Aorta (tissue), 5 donors: ENCODE results near the gene LYRM7. TPM values are rescaled to one million over a fixed set of nuclear protein-coding genes. Genes with fewer than 3 reads are reported as not detected.

Experiments used
- ATAC-seq: fragments of 200-7000 bp; cut with Tn5 transposase; one replicate; pipeline ENCODE4 v1.9.1; 2022; ENCODE audit warnings: moderate library complexity; ENCODE audit not compliant: low FRiP score
- DNase-seq, 2 donors: peaks; one replicate each; pipeline ENCODE4 v3.0.0-alpha.2; 2020
- H3K27ac ChIP-seq, 2 donors: one replicate each; pipeline ENCODE4 v1.5.1; 2013; ENCODE audit warnings: low read length in 2 of 2, mild to moderate bottlenecking in 2 of 2, moderate library complexity in 2 of 2, control low read depth in 1 of 2, inconsistent platforms in 1 of 2, low read depth in 1 of 2
- H3K27me3 ChIP-seq, 2 donors: one replicate each; pipeline ENCODE4 v1.6.1; 2013; ENCODE audit warnings: control low read depth in 1 of 2, low read length in 1 of 2, mild to moderate bottlenecking in 1 of 2, moderate library complexity in 1 of 2; ENCODE audit not compliant: insufficient read depth in 2 of 2, control insufficient read depth in 1 of 2
- H3K36me3 ChIP-seq, 2 donors: one replicate each; pipeline ENCODE4 v1.6.1; 2013; ENCODE audit warnings: control low read depth in 1 of 2, low read length in 1 of 2, mild to moderate bottlenecking in 1 of 2; ENCODE audit not compliant: insufficient read depth in 2 of 2, control insufficient read depth in 1 of 2
- H3K4me1 ChIP-seq, 2 donors: one replicate each; pipeline ENCODE4 v1.6.1; 2013; ENCODE audit warnings: low read length in 2 of 2, control low read depth in 1 of 2, mild to moderate bottlenecking in 1 of 2, moderate library complexity in 1 of 2; ENCODE audit not compliant: insufficient read depth in 2 of 2, control insufficient read depth in 1 of 2
- H3K4me3 ChIP-seq, 2 donors: one replicate each; pipeline ENCODE4 v1.5.1; 2013; ENCODE audit warnings: low read length in 2 of 2, control low read depth in 1 of 2, mild to moderate bottlenecking in 1 of 2
- H3K9me3 ChIP-seq: one replicate; pipeline ENCODE4 v1.6.1; 2013; ENCODE audit warnings: mild to moderate bottlenecking, low read length; ENCODE audit not compliant: control insufficient read depth
- WGBS, 2 donors: extraction: QIAGEN DNeasy Blood & Tissue Kit; methylation state at CpG; one replicate each; pipeline ENCODE4 v1.1.7; 2013; 5-methylcytosine and 5-hydroxymethylcytosine counted together
- intact Hi-C, 2 donors: fragments of 100-400 bp; cut with DNase I; formaldehyde crosslinking; loops; one replicate each; pipeline versions ENCODE4 v1.14.2 to v1.15.0; 2022
- polyA plus RNA-seq, 2 donors: library from polyadenylated mRNA; stranded (reverse); fragments of 200-250 nt; gene quantifications; one replicate each; pipeline ENCODE4 v1.2.3, GENCODE V29; 2013
- total RNA-seq, 2 donors: library from RNA; stranded (reverse); fragmentation: NEBNext Ultra II Directional; extraction: Animal tissue kit (Norgen Biotek cat#: 25700); gene quantifications; one replicate each; pipeline ENCODE4 v1.2.1, GENCODE V29; 2021
- donor health status: healthy with polysubstance abuse.
- donor health status: Bipolar disorder and iron deficiency.
- donor health status: DM: no; HTN: no; CAD: no.
- donor health status: DM: no; HTN: no; CAD: no.
- donor health status: DM: yes; HTN: yes; CAD: no.

The LYRM7 gene
- total and polyA plus RNA-seq, 4 donors: 4.5 to 12.0 (median 6.1) TPM

- 90 to 91% methylated on average over 7 of the region's 7 CpGs for WGBS, 2 donors
- H3K4me1 ChIP-seq: no peaks in the 10 kb centered on the region
- intact Hi-C loops: no loop called here
- DNase-seq (no peak), ATAC-seq (no peak)
- H3K27me3 ChIP-seq: no peaks in the 10 kb centered on the region
- H3K4me3 ChIP-seq: no peak overlapping the region
- H3K9me3 ChIP-seq: no peaks in the 10 kb centered on the region
- H3K36me3 ChIP-seq: no peaks in the 10 kb centered on the region
- H3K27ac ChIP-seq: no peak overlapping the region
These were observed 49.8 kb downstream of the LYRM7 start for GRCh38 chr5:131220566-131220965.

DNA sequence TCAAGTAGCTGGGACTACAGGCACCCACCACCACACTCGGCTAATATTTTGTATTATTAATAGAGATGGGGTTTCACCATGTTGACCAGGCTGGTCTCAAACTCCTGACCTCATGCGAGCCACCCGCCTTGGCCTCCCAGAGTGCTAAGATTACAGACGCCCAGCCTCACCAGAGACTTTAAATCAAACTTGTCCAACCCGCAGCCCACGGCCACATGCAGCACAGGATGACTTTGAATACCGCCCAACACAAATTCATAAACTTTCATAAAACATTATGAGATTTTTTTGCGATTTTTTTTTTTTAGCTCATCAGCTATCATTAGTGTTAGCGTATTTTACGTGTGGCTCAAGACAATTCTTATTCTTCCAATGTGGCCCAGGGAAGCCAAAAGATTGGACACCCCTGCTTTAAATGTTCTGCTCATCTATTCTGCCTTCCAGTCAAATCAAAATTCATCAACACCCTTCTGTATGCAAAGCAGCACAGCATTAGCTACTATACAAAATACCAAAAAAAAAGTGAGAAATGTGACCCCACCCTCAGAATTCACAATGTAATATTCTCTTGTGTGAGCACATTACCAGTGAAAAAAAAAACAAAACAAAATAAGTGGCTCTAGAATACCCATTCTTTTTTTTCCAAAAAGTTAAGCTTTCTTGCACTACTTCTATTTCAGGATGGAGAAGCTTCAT lies 50.4 kb downstream of the LYRM7 start:
- DNase-seq (no peak), ATAC-seq (no peak)
- no peaks in the 10 kb centered on the region for H3K4me1 ChIP-seq
- H3K27ac ChIP-seq: no peak overlapping the region
- H3K9me3 ChIP-seq: no peaks in the 10 kb centered on the region
- WGBS, 2 donors: 85 to 90% methylated on average over 10 of the region's 10 CpGs
- H3K36me3 ChIP-seq: no peaks in the 10 kb centered on the region
- no peak overlapping the region for H3K4me3 ChIP-seq
- intact Hi-C loops: no loop called here
- no peaks in the 10 kb centered on the region for H3K27me3 ChIP-seq

DNA sequence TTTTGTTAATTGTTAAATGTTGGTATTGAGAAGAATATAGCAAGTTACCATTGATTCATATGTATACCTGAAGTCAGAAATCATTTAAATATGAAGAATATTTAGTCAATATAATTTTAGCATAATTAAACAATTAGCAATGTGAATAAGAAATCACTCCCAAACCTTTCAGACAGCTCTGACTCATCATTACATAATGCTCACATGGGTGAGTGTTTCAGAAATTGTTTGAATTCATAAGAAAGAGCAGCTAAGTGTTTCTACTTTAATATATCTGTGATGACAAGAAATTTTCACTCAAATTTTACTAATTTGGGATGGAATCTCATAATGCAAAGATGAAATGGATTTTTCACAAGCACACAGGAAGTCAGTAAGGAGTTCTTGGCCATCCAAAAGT lies 51.1 kb downstream of the LYRM7 start:
- H3K9me3 ChIP-seq: no peaks in the 10 kb centered on the region
- no peak overlapping the region for H3K4me3 ChIP-seq
- no peaks in the 10 kb centered on the region for H3K27me3 ChIP-seq
- H3K27ac ChIP-seq: no peak overlapping the region
- DNase-seq: no peak
- no peak for ATAC-seq
- intact Hi-C loops: no loop called here
- H3K36me3 ChIP-seq: no peaks in the 10 kb centered on the region
- no peaks in the 10 kb centered on the region for H3K4me1 ChIP-seq

DNA sequence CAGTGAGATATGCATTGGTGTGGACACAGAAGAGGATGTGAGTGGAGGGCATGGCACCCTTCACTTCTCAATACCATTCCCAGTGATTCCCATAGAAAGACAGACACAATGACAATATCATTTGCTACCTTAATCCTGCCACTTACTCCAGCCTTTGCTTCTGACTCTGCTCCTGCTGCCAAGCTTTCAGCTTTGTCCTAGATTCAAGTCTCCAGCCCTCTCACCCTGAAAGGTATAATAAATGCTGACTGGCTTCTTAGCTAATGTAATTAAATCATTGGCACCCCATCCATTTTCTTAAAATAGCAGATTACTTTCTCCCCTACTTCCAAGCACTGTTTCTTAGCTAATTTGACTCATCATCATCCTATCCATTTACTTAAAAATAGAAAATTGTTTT lies 52.0 kb downstream of the LYRM7 start:
- Histone ChIP-seq H3K9me3 (no peaks in the 10 kb centered on the region), H3K27ac (no peak overlapping the region), H3K4me1 (no peaks in the 10 kb centered on the region), H3K4me3 (no peak overlapping the region), H3K27me3 (no peaks in the 10 kb centered on the region), H3K36me3 (no peaks in the 10 kb centered on the region)
- intact Hi-C loops: no loop called here
- no peak for ATAC-seq
- DNase-seq: no peak

DNA sequence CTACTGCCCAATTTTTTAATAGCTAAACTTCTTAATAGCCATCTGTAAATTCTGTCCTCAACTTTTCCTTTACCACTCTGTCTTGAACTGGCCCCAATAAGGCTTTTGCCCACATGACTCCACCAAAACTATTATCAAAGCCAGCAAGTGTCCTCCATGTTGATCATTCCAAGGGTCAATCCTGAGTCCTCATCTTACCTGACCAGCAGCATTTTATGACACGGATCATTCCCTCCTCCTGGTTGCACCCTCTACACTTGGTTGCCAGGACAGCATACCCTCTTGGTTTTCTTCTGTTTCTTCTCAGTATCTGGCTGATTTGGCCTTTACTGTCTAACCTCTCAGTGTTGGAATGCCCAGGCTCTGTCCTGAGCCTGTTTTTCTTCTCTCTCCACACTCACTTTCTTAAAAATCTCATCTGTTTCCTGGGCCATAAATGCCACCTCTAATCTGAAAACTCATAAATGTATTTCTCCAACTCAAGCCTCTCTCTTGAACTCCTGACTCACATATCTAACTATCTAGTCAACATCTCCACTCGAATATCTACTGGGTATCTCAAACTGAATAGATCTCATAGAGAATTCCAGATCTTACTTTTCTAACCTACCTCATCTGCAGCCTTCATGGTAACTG lies 53.1 kb downstream of the LYRM7 start:
- Histone ChIP-seq H3K36me3 (no peaks in the 10 kb centered on the region), H3K9me3 (no peaks in the 10 kb centered on the region), H3K27ac (no peak overlapping the region), H3K27me3 (no peaks in the 10 kb centered on the region), H3K4me1 (no peaks in the 10 kb centered on the region), H3K4me3 (no peak overlapping the region)
- no peak for DNase-seq
- intact Hi-C loops: no loop called here
- 86 to 91% methylated on average over 2 of the region's 2 CpGs for WGBS, 2 donors
- ATAC-seq: no peak

DNA sequence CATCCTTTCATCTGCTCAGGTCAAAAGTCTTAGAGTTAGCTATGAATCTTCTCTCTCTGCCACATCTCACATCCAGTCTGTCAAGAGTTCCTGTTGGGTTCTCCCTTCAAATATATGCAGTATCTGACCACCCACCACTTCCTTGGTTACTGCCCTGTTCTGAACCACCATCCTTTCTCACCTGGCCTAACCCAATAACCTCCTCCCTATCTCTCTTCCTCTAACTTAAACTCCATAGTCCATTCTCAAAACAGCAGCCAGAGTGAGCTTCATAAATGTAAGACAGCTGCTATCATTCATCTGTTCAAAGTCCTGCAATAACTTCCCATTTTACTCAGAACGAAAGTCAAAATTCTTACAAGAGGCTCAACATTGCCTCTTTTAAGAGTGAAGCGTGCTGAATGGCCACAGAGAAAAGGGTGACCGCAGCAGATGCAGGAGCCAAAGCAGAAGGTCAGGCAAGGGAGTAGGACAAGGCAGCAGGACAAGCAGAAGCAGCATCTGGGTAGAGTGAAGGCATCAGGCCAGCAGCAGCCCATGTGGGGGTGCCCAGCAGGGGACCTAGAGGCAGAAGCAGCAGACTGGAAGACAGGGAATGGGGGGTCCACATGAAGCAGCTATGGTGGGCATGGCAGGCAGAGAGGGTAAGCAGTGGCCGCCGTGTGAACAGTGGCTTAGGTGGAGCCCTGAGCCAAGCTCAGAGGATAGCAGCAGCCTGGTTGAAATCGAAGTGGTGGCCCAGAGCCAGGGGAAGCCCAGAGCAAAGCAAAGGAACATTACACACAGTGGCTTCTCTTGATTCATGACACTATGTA lies 53.9 kb downstream of the LYRM7 start:
- no peaks in the 10 kb centered on the region for H3K9me3 ChIP-seq
- ATAC-seq (peak; percentile 59), DNase-seq (peak in 1 of 2 donors; percentile 73)
- H3K36me3 ChIP-seq: no peaks in the 10 kb centered on the region
- no peak overlapping the region for H3K27ac ChIP-seq
- H3K27me3 ChIP-seq: no peaks in the 10 kb centered on the region
- intact Hi-C loops: no loop called here
- H3K4me1 ChIP-seq: no peaks in the 10 kb centered on the region
- WGBS, 2 donors: 77 to 85% methylated on average over 6 of the region's 6 CpGs
- no peak overlapping the region for H3K4me3 ChIP-seq

- Histone ChIP-seq H3K27me3 (no peaks in the 10 kb centered on the region), H3K4me1 (no peaks in the 10 kb centered on the region), H3K9me3 (no peaks in the 10 kb centered on the region), H3K36me3 (no peaks in the 10 kb centered on the region), H3K27ac (no peak overlapping the region), H3K4me3 (no peak overlapping the region)
- 90 to 91% methylated on average over 4 of the region's 4 CpGs for WGBS, 2 donors
- ATAC-seq: no peak
- intact Hi-C loops: no loop called here
- no peak for DNase-seq
These were observed 54.7 kb downstream of the LYRM7 start for GRCh38 chr5:131225282-131225974.

DNA sequence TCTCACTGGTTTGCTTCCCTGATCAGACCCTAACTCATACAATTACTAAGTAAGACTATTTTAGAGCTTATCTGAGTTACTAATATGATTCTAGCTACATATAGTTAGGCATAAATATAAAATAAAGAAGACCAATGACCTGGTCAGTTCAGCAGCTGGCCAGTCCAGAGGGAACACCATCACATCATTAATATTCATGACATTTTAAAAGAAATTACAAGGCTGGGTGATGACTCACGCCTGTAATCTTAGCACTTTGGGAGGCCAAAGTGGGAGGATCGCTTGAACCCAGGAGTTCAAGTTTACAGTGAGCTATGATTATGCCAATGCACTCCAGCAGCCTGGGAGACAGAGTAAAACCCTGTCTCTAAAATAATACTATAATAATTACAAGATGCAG lies 56.2 kb downstream of the LYRM7 start:
- Histone ChIP-seq H3K9me3 (no peaks in the 10 kb centered on the region), H3K4me1 (no peaks in the 10 kb centered on the region), H3K36me3 (no peaks in the 10 kb centered on the region), H3K27me3 (no peaks in the 10 kb centered on the region), H3K27ac (no peak overlapping the region), H3K4me3 (no peak overlapping the region)
- intact Hi-C loops: no loop called here
- DNase-seq: no peak
- no peak for ATAC-seq
- 94 to 96% methylated on average over 2 of the region's 2 CpGs for WGBS, 2 donors
